Measurements from ENCODE around the gene SOWAHB.

Gene SOWAHB

DNA sequence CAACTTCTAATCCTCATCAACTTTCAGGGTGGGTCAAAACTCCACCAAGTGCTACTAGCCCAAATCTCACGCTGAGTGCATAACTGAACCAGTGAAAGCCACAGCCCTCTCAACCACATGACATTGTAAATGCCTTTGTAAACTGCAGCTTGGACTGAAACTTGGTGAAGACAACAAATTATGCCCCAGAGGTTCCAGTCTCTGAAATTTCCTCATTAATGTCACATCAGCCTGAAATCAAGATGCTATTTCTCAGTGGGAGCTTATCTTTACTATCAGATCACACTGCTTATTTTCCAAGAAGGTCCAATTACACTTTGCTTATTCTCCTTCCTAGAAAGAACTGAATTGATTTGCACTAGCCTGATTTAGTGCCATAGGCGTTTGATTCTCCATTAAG is 46.6 kb downstream of the SOWAHB start:
- DNase-seq (ENCODE audit: low read depth) = no peak

DNA sequence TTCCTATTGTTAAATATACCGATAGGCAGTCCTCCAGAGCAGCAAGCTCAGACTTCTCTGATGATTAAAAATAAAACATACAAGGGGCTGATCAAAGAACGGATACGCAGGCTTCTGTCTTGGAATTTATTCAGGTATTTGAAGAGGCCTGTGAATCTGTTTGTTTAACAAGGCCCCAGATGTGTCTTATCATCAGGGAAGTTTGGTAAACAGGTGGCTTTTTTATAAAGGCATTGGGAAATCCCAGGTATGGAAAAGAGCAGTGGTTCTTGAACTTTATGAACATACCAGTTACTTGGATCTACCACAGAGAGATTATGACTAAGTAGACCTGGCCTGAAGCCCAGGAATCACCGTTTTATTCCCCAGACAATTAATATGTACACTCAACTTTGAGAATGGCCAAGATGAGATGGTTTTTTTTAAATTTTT is 47.9 kb downstream of the SOWAHB start:
- DNase-seq (ENCODE audit: low read depth) = peak; percentile 45

Data from GM04503 (cell line).